K562 (cell line): ENCODE measurements around the gene SET. TPM values are rescaled to one million over a fixed set of nuclear protein-coding genes. Genes with fewer than 3 reads are reported as not detected.

Experiments used
- ATF7 ChIP-seq: fragments of 450-650 bp; IDR thresholded peaks from 2 replicates; pipeline ENCODE4 v1.7.1; 2014; ENCODE audit warnings: mild to moderate bottlenecking, moderate library complexity
- CAMTA2 ChIP-seq: fragments of 250-450 bp; sonication (Bioruptor Pico); conservative IDR thresholded peaks from 2 replicates; pipeline ENCODE4 v1.5.1; 2022
- DMBX1 ChIP-seq: fragments of 250-450 bp; sonication (Bioruptor Pico); IDR thresholded peaks from 2 replicates; pipeline ENCODE4 v1.8.0; 2022; ENCODE audit warnings: inconsistent platforms, mild to moderate bottlenecking, moderate library complexity, borderline replicate concordance
- ELF4 ChIP-seq: fragments of 450-650 bp; formaldehyde crosslinking; IDR thresholded peaks from 2 replicates; pipeline ENCODE4 v1.4.0; 2022; ENCODE audit warnings: missing genetic modification characterization
- RBM25 ChIP-seq: fragments of 200-400 bp; formaldehyde crosslinking; IDR thresholded peaks from 2 replicates; pipeline ENCODE4 v1.6.1; 2018; ENCODE audit warnings: low read length, low read depth, moderate library complexity; ENCODE audit not compliant: severe bottlenecking
- RERE ChIP-seq: sonication (generic); formaldehyde crosslinking; IDR thresholded peaks from 2 replicates; pipeline ENCODE4 v1.8.0; 2023; ENCODE audit warnings: missing genetic modification reagents, mild to moderate bottlenecking, borderline replicate concordance
- REST ChIP-seq, 2 experiments: fragments of 450-650 bp; formaldehyde crosslinking in 1 of 2; IDR thresholded peaks; 2 replicates each; pipeline versions ENCODE4 v1.4.0 to v1.6.1; 2014 to 2020; ENCODE audit warnings: mild to moderate bottlenecking in 2 of 2, borderline replicate concordance in 1 of 2, low read depth in 1 of 2
- ZNF398 ChIP-seq: fragments of 250-450 bp; sonication (Bioruptor Pico); IDR thresholded peaks from 2 replicates; pipeline ENCODE4 v1.8.0; 2021; ENCODE audit warnings: moderate library complexity, mild to moderate bottlenecking, inconsistent platforms
- ZNF75A ChIP-seq: fragments of 450-650 bp; formaldehyde crosslinking; IDR thresholded peaks from 2 replicates; pipeline ENCODE4 v1.4.0; 2020; ENCODE audit warnings: mild to moderate bottlenecking
- polyA plus RNA-seq, 8 experiments: library from polyadenylated mRNA; depleted of rRNA in 4 of 8; stranded (reverse) in 5 of 8; unstranded in 3 of 8; fragments of >200 nt; fragmentation: Nextera tagmentation in 2 of 8; fragmentation: Illumina TruSeq in 1 of 8; extraction: Ambion mirVana in 2 of 8; extraction: Trizol in 1 of 8; gene quantifications; 2 replicates each; pipeline versions ENCODE4 v1.2.1 to v1.2.3, GENCODE V29; 2011 to 2014; ENCODE audit warnings: inconsistent platforms in 1 of 8, missing spikeins in 1 of 8
- total RNA-seq, 7 experiments: library from RNA; depleted of rRNA in 6 of 7; stranded (reverse); fragments of >200 nt in 6 of 7; fragmentation: Illumina TruSeq in 2 of 7; extraction: Trizol in 2 of 7; gene quantifications; 2 replicates each; pipeline versions ENCODE4 v1.2.1 to v1.2.3, GENCODE V29; 2011 to 2021; ENCODE audit warnings: low replicate concordance in 1 of 7

Gene SET
- total and polyA plus RNA-seq, 9 of the 15 experiments (the other 6 are each of a cell fraction or from before 2014, with no cell fraction given) = 404 to 1,447 (median 907) TPM

- TF ChIP-seq RERE (CRISPR knock-in tag) (no peak), ELF4 (CRISPR knock-in tag) (0 out of 2 replicates have a peak, but pooled peaks have one; percentile 25), REST (IDR thresholded peaks at IDR 0.05; ENCODE audit: borderline replicate concordance) (no peak), REST (CRISPR knock-in tag; IDR thresholded peaks at IDR 0.05; ENCODE audit: low read depth) (no peak), ATF7 (no peak), DMBX1 (CRISPR knock-in tag) (no peak), CAMTA2 (no peak), RBM25 (no peak), ZNF75A (CRISPR knock-in tag) (no peak), ZNF398 (CRISPR knock-in tag) (no peak)
Measured at GRCh38 chr9:128685636-128686489, 3.2 kb upstream of the SET start (continued).
